Endodermal cell (in vitro differentiated cells): ENCODE results near the gene ANKLE2. TPM values are rescaled to one million over a fixed set of nuclear protein-coding genes. Genes with fewer than 3 reads are reported as not detected.

ENCODE experiments used
- DNase-seq: peaks from one replicate; pipeline ENCODE4 v3.0.0-alpha.2; 2017
- H3K27ac ChIP-seq: 2 replicates; pipeline ENCODE4 v1.5.1; 2013; ENCODE audit warnings: mild to moderate bottlenecking, low read depth, low read length, moderate library complexity
- H3K27me3 ChIP-seq: 2 replicates; pipeline ENCODE4 v1.6.1; 2013; ENCODE audit warnings: mild to moderate bottlenecking, low read length, moderate library complexity; ENCODE audit not compliant: insufficient read depth, control insufficient read depth, poor library complexity, severe bottlenecking
- H3K36me3 ChIP-seq: 2 replicates; pipeline ENCODE4 v1.7.0; 2013; ENCODE audit warnings: mild to moderate bottlenecking, low read length, moderate library complexity; ENCODE audit not compliant: control insufficient read depth, insufficient read depth
- H3K4me1 ChIP-seq: one replicate; pipeline ENCODE4 v1.7.0; 2013; ENCODE audit warnings: low read length; ENCODE audit not compliant: control insufficient read depth, insufficient read depth
- H3K4me3 ChIP-seq: 2 replicates; pipeline ENCODE4 v1.5.1; 2013; ENCODE audit warnings: mild to moderate bottlenecking, low read length, moderate library complexity
- H3K9ac ChIP-seq: 2 replicates; pipeline ENCODE4 v1.6.1; 2013; ENCODE audit warnings: mild to moderate bottlenecking, low read length, moderate library complexity; ENCODE audit not compliant: poor library complexity, severe bottlenecking; ENCODE audit errors: extremely low read depth
- H3K9me3 ChIP-seq: 2 replicates; pipeline ENCODE4 v1.6.1; 2013; ENCODE audit warnings: mild to moderate bottlenecking, low read length, moderate library complexity; ENCODE audit not compliant: control insufficient read depth
- H3K27ac Mint-ChIP-seq: 2 replicates; pipeline ENCODE4 v1.8.0; 2020; ENCODE audit warnings: mixed read lengths
- H3K27me3 Mint-ChIP-seq: 2 replicates; pipeline ENCODE4 v1.8.0; 2021; ENCODE audit warnings: mild to moderate bottlenecking, mixed read lengths; ENCODE audit not compliant: insufficient read depth
- H3K36me3 Mint-ChIP-seq: 2 replicates; pipeline ENCODE4 v1.8.0; 2020; ENCODE audit warnings: low read depth, mixed read lengths
- H3K4me1 Mint-ChIP-seq: 2 replicates; pipeline ENCODE4 v1.8.0; 2020; ENCODE audit warnings: mixed read lengths
- H3K4me3 Mint-ChIP-seq: 2 replicates; pipeline ENCODE4 v1.8.0; 2020; ENCODE audit warnings: mild to moderate bottlenecking, moderate library complexity, mixed read lengths
- H3K9me3 Mint-ChIP-seq: 2 replicates; pipeline ENCODE4 v1.8.0; 2020; ENCODE audit warnings: mild to moderate bottlenecking, mixed read lengths
- CTCF ChIP-seq: fragments of 200-600 bp; sonication (generic); conservative IDR thresholded peaks from 2 replicates; pipeline ENCODE4 v1.5.0; 2021; ENCODE audit warnings: antibody characterized with exemption, mild to moderate bottlenecking
- WGBS, 2 experiments: methylation state at CpG; one replicate each; pipeline versions ENCODE4 v1.1.5 to v1.1.7; 2013; ENCODE audit warnings: missing lambda C conversion rate in 2 of 2, mixed read lengths in 1 of 2; ENCODE audit not compliant: insufficient coverage in 1 of 2, insufficient read length in 1 of 2; 5-methylcytosine and 5-hydroxymethylcytosine counted together
- total RNA-seq, 2 donors: library from RNA; stranded (reverse); fragmentation: NEBNext Ultra II Directional in 1 of 2; extraction: Animal tissue kit (Norgen Biotek cat#: 25700) in 1 of 2; gene quantifications; 2 replicates in 1 of 2; 3 replicates in 1 of 2; pipeline ENCODE4 v1.2.1, GENCODE V29; 2021

The ANKLE2 gene
- total RNA-seq, 2 donors from 2014 or later = 87.8 to 88.5 TPM

DNA sequence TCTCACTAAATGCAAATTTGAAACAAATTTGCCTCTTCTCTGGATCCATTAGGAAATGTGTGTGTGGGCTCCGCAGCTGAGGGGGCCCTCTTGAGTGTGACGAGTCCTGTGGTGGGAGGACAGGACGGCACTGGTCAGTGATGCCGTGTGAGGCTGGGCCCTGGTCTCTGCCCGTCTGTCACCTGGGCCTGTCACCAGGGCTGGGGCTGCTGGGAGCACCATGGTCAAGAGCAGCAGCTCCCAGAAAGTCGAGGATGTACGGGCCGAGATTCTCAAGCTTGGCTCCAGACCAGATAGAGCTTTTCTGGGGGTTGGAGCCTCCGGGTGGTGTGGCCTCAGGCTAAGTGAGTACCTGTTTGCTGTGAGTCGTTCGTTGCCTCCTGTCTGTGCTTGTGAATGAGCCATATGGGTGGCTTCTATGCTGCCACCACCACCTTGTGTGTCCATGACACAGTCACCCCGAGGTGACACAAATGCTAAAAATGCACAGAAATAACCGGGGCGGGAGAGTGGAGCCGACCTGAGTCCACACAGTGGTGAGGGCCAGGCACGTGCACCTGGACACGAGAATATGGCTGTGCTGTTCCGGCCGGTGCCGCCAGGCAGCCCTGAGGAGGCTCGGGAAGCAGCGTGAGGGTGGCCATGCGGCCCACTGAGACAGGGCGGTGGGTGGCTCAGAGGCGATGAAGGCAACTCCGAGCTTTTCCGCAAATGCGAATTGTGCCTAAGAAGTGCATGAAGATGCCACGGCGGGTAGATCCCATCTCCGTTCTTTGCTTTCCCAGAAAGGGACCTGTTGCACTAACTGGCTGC, 42.3 kb downstream of the ANKLE2 start:
- H3K9me3 ChIP-seq = no peaks in the 10 kb centered on the region
- Mint-ChIP-seq H3K27ac (peak overlapping the region; percentile 39), H3K9me3 (no peaks in the 10 kb centered on the region), H3K27me3 (no peaks in the 10 kb centered on the region), H3K4me1 (no peaks in the 10 kb centered on the region), H3K4me3 (no peak overlapping the region), H3K36me3 (peaks cover 75% of the 10 kb centered on the region)
- H3K4me1 ChIP-seq = no peaks in the 10 kb centered on the region
- H3K36me3 ChIP-seq = peaks cover 66% of the 10 kb centered on the region
- TF ChIP-seq CTCF = no peak
- H3K27ac ChIP-seq = no peak overlapping the region
- 94 to 97% methylated on average over 26 to 31 of the region's 31 CpGs for WGBS, 2 experiments
- no peak for DNase-seq
- no peaks in the 10 kb centered on the region for H3K27me3 ChIP-seq
- no peak overlapping the region for H3K9ac ChIP-seq
- H3K4me3 ChIP-seq = no peak overlapping the region

GRCh38 chr12:132718644-132719043, 43.0 kb downstream of the ANKLE2 start:
- Histone ChIP-seq H3K9ac (no peak overlapping the region), H3K4me1 (no peaks in the 10 kb centered on the region), H3K4me3 (no peak overlapping the region), H3K36me3 (peaks cover 61% of the 10 kb centered on the region), H3K27ac (no peak overlapping the region), H3K9me3 (no peaks in the 10 kb centered on the region), H3K27me3 (no peaks in the 10 kb centered on the region)
- no peak for TF ChIP-seq CTCF
- Mint-ChIP-seq H3K9me3 (no peaks in the 10 kb centered on the region), H3K27ac (peak overlapping the region; percentile 21), H3K4me1 (no peaks in the 10 kb centered on the region), H3K27me3 (no peaks in the 10 kb centered on the region), H3K36me3 (peaks cover 72% of the 10 kb centered on the region), H3K4me3 (no peak overlapping the region)
- 91 to 95% methylated on average over 19 to 21 of the region's 21 CpGs for WGBS, 2 experiments
- no peak for DNase-seq

- Mint-ChIP-seq H3K36me3 (peaks cover 70% of the 10 kb centered on the region), H3K4me3 (no peak overlapping the region), H3K27me3 (no peaks in the 10 kb centered on the region), H3K27ac (no peak overlapping the region), H3K9me3 (no peaks in the 10 kb centered on the region), H3K4me1 (no peaks in the 10 kb centered on the region)
- H3K9ac ChIP-seq = no peak overlapping the region
- DNase-seq = peak; percentile 69
- no peak for TF ChIP-seq CTCF
- no peaks in the 10 kb centered on the region for H3K27me3 ChIP-seq
- no peak overlapping the region for H3K4me3 ChIP-seq
- no peak overlapping the region for H3K27ac ChIP-seq
- H3K9me3 ChIP-seq = no peaks in the 10 kb centered on the region
- WGBS, 2 experiments = 96 to 98% methylated on average over 42 to 60 of the region's 61 CpGs
- peaks cover 54% of the 10 kb centered on the region for H3K36me3 ChIP-seq
- no peaks in the 10 kb centered on the region for H3K4me1 ChIP-seq
Measured at GRCh38 chr12:132717531-132718387, 43.9 kb downstream of the ANKLE2 start.
